NT2/D1 (cell line): Measurements from ENCODE around the gene TCHH.

Experiments used
- YY1 ChIP-seq: IDR thresholded peaks from 2 replicates; pipeline ENCODE4 v1.6.1; 2011; ENCODE audit not compliant: insufficient read length, insufficient read depth
- ZNF274 ChIP-seq: IDR thresholded peaks from 2 replicates; pipeline ENCODE4 v1.6.1; 2011; ENCODE audit warnings: mild to moderate bottlenecking, low read depth, low read length

DNA sequence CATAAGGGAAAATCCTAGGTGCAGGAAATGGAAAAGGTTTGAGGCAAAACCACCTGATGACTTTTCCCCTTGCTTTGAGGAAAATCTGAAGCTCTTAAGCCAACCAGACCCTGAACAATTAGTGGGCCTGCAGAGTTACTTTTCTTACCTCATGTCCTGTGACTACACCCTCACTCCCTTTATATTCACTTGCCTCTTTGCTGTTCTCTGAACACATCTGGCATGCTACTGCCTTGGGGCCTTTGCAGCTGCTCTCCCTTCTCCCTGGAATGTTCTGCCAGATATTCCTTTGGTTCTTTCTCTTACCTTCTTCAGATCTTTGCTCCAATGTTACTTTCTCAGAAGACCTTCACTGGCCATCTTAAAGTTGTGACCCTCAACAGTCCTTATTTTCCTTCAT lies 22.0 kb upstream of the TCHH start:
- no peak for TF ChIP-seq YY1
- TF ChIP-seq ZNF274 = no peak
